Melanocyte of skin (primary cell): ENCODE results near the gene OPCML. TPM values are rescaled to one million over a fixed set of nuclear protein-coding genes. Genes with fewer than 3 reads are reported as not detected.

Experiments used
- small RNA-seq, 2 donors: library from RNA; depleted of rRNA; stranded (forward); fragments of <200 nt; gene quantifications; one replicate each; pipeline ENCODE3, GENCODE V24; 2012
- total RNA-seq, 2 donors: library from RNA; depleted of rRNA; stranded (reverse); fragments of >200 nt; gene quantifications; 2 replicates each; pipeline ENCODE4 v1.2.3, GENCODE V29; 2012

OPCML gene
- total RNA-seq, result not detected

DNA sequence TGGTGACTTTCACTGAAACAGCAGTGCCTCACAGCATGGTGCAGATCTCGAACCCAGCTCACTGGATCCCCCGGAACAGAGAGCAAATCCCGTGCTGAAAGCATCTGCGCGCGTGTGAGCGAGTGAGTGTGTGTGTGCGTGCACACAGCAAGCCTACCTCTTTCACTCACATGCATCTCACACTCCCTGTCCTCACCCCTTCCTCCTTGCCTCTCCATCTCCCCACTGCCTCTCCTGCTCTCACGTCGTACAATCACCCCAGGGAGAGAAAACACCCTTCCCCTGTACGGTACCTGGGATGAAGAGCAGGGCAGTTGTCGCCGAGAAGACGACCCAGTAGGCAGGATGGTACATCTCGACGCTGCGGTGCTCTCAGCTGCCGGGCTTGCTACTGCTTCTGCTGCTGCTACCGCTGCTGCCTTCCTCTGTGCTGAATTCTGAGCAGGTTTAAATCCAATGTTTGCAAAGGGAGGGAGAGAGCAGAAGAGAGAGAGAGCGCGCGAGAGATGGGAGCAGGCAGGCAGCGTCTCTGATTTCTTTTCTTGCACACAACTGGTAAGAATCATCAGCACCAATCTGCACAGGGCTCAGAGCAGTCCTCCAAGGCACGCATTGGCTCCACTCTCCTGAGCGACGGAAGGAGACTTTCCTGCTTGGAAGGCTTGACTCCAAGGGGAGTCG lies at the start of gene OPCML:
Gene OPCML (minus strand): TSS at position 531 of the 681 bp plus-strand sequence.

Small RNAs within 50 kb of the gene (small RNA-seq; reads per million reads assigned to genes)
- gene RF00026, result 0 reads per million in 2 donors
